LHCN-M2 (cell line): ENCODE data around the gene TMED3. TPM values are rescaled to one million over a fixed set of nuclear protein-coding genes. Genes with fewer than 3 reads are reported as not detected.

Source experiments
- total RNA-seq: library from RNA; depleted of rRNA; stranded (reverse); fragments of >200 nt; gene quantifications from 2 replicates; pipeline ENCODE4 v1.2.3, GENCODE V29; 2014; rRNA removed

The TMED3 gene
- total RNA-seq, 1 experiment from 2014 or later: 126 TPM

Other genes starting within 250 kb of the TMED3 start
- gene RASGRF1, start 220.3 kb upstream of the TMED3 start, total RNA-seq: 1.4 and 5.7 TPM in 2 replicates
- gene ANKRD34C, start 28.4 kb upstream of the TMED3 start, total RNA-seq: not detected in 2 replicates
- 0.26 and 0.52 TPM in 2 replicates for gene MINAR1, start 121.2 kb downstream of the TMED3 start, total RNA-seq